Testis (tissue), 3 donors: Measurements from ENCODE around the gene TPM2. TPM values are rescaled to one million over a fixed set of nuclear protein-coding genes. Genes with fewer than 3 reads are reported as not detected.
A peak's percentile ranks its signal among the peaks of the same experiment; 100 is the strongest.

Source experiments
- DNase-seq: peaks from one replicate; pipeline ENCODE4 v3.0.0-alpha.2; 2019
- H3K27ac ChIP-seq, 2 donors: fragments of 200-600 bp; sonication (generic); one replicate each; pipeline ENCODE4 v1.5.1; 2019
- H3K27me3 ChIP-seq: fragments of 200-600 bp; sonication (generic); one replicate; pipeline ENCODE4 v1.5.1; 2019
- H3K36me3 ChIP-seq: fragments of 200-600 bp; sonication (generic); one replicate; pipeline ENCODE4 v1.5.1; 2017; ENCODE audit warnings: low read depth; ENCODE audit errors: missing control alignments
- H3K4me1 ChIP-seq: fragments of 200-600 bp; sonication (generic); one replicate; pipeline ENCODE4 v1.5.1; 2019
- H3K4me3 ChIP-seq, 2 donors: fragments of 200-600 bp; sonication (generic); one replicate each; pipeline ENCODE4 v1.5.1; 2017 to 2019
- H3K9me3 ChIP-seq: fragments of 200-600 bp; sonication (generic); one replicate; pipeline ENCODE4 v1.5.1; 2017
- POLR2A ChIP-seq: fragments of 450-650 bp; IDR thresholded peaks from one replicate; pipeline ENCODE4 v1.6.1; 2017; ENCODE audit warnings: antibody characterized with exemption, mild to moderate bottlenecking, moderate library complexity
- WGBS, 2 donors: methylation state at CpG; one replicate each; pipeline ENCODE4 v1.1.5; 2018; 5-methylcytosine and 5-hydroxymethylcytosine counted together
- intact Hi-C: fragments of 100-400 bp; cut with DNase I; formaldehyde crosslinking; loops from one replicate; pipeline ENCODE4 v1.15.1; 2023; ENCODE audit warnings: low total_unique reads
- polyA plus RNA-seq: library from polyadenylated mRNA; stranded (reverse); fragments of 350-450 nt; fragmentation: Illumina TruSeq; extraction: RNeasy Lipid Tissue Mini Kit (QIAGEN cat#74804); gene quantifications from one replicate; pipeline ENCODE4 v1.2.3, GENCODE V29; 2014; ENCODE audit warnings: low read depth, low replicate concordance; ENCODE audit not compliant: insufficient read depth
- total RNA-seq, 2 donors: library from RNA; depleted of rRNA; stranded (reverse); fragments of >200 nt; gene quantifications; one replicate each; pipeline ENCODE4 v1.2.3, GENCODE V29; 2016
- TF ChIP-seq, protein P1 (sequence below), 3 experiments: fragments of 450-650 bp in 2 of 3; fragments of 200-600 bp in 1 of 3; sonication (generic) in 1 of 3; IDR thresholded peaks; one replicate each; pipeline ENCODE4 v1.5.1; 2016 to 2019; ENCODE audit warnings: antibody characterized with exemption in 3 of 3, mild to moderate bottlenecking in 2 of 3, moderate library complexity in 1 of 3

Gene TPM2
- total and polyA plus RNA-seq, 3 donors from 2014 or later = 182 to 369 (median 211) TPM

DNA sequence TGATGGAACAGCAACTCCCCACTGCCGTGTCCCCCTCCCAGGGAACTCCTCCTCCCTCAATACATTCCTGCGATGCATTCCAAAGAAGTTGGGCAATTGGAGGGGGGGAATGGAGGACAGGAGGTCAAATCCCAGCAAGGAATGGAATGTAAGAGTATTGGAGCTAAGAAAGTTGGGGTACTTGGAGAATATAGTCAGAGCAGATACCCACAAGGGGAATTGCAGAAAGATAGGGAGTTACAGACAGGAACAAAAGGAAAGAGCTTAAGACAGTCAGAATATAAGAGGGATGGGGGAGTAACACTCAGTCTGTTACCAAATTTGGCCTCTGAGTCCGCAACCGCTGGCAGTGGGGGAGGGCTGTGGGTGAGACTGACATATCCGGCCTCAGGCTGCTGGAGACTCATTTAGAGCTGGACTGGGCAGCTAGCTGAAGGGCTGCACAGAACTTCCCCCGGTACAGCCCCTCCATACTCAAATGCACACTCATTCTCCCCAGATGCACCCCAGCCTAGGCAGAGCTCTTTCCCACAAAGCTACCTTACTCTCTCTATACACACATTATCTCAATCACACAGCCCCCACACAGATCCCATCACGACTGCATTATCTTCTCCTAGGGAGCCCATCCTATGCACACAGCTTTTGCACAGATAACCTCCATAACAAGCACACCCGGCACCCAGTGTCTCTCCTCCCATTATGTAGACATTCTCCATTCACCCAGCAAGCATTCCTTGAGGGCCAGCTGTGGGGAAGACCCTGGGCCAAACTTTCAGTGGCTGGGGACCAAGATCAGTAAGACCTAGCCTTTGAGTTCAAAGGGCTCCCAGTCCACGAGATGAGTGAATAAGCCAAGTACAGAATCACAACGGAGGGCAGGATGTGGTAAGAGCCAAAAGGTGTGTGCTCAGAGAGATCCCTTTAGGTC is 38.6 kb upstream of the TPM2 start:
- peak overlapping the region; percentile 22 to 69 for H3K27ac ChIP-seq
- no peak for TF ChIP-seq POLR2A
- TF ChIP-seq, protein P1, sequence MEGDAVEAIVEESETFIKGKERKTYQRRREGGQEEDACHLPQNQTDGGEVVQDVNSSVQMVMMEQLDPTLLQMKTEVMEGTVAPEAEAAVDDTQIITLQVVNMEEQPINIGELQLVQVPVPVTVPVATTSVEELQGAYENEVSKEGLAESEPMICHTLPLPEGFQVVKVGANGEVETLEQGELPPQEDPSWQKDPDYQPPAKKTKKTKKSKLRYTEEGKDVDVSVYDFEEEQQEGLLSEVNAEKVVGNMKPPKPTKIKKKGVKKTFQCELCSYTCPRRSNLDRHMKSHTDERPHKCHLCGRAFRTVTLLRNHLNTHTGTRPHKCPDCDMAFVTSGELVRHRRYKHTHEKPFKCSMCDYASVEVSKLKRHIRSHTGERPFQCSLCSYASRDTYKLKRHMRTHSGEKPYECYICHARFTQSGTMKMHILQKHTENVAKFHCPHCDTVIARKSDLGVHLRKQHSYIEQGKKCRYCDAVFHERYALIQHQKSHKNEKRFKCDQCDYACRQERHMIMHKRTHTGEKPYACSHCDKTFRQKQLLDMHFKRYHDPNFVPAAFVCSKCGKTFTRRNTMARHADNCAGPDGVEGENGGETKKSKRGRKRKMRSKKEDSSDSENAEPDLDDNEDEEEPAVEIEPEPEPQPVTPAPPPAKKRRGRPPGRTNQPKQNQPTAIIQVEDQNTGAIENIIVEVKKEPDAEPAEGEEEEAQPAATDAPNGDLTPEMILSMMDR (IDR thresholded peaks at IDR 0.05) = no peak
- WGBS, 2 donors = 22 to 26% methylated on average over 10 of the region's 10 CpGs
- intact Hi-C loops = loop anchor here (10.0 kb wide), 1 partner anchor 64 kb away; the partner anchor contains the start of gene ARHGEF39
- H3K4me1 ChIP-seq = peaks cover 56% of the 10 kb centered on the region
- no peaks in the 10 kb centered on the region for H3K27me3 ChIP-seq
- DNase-seq = peak; percentile 82
- no peaks in the 10 kb centered on the region for H3K36me3 ChIP-seq
- H3K4me3 ChIP-seq = no peak overlapping the region
- no peaks in the 10 kb centered on the region for H3K9me3 ChIP-seq

- intact Hi-C loops = loop anchor here (10.0 kb wide), 1 partner anchor 63 kb away; the partner anchor contains the start of gene ARHGEF39
- Histone ChIP-seq H3K27ac (peak overlapping the region; percentile 22 to 69), H3K27me3 (no peaks in the 10 kb centered on the region), H3K4me3 (no peak overlapping the region), H3K9me3 (no peaks in the 10 kb centered on the region), H3K36me3 (no peaks in the 10 kb centered on the region), H3K4me1 (peaks cover 52% of the 10 kb centered on the region)
- TF ChIP-seq, protein P1 (IDR thresholded peaks at IDR 0.05) = no peak
- no peak for TF ChIP-seq POLR2A
- no peak for DNase-seq
- 22 to 28% methylated on average over 4 to 5 of the region's 5 CpGs for WGBS, 2 donors
Observed at GRCh38 chr9:35727676-35728040, 37.9 kb upstream of the TPM2 start.

GRCh38 chr9:35726931-35727330 is 37.2 kb upstream of the TPM2 start:
- Histone ChIP-seq H3K27ac (peak overlapping the region in 1 of 2 donors; percentile 22), H3K9me3 (no peaks in the 10 kb centered on the region), H3K4me1 (peaks cover 52% of the 10 kb centered on the region), H3K4me3 (no peak overlapping the region), H3K36me3 (no peaks in the 10 kb centered on the region), H3K27me3 (no peaks in the 10 kb centered on the region)
- DNase-seq = no peak
- 48 to 57% methylated on average over 3 of the region's 3 CpGs for WGBS, 2 donors
- no peak for TF ChIP-seq POLR2A
- TF ChIP-seq, protein P1 (IDR thresholded peaks at IDR 0.05) = no peak
- intact Hi-C loops = loop anchor here (10.0 kb wide), 1 partner anchor 62 kb away; the partner anchor contains the start of gene ARHGEF39

GRCh38 chr9:35725362-35725761 is 35.6 kb upstream of the TPM2 start:
- TF ChIP-seq POLR2A = no peak
- TF ChIP-seq, protein P1 (IDR thresholded peaks at IDR 0.05) = no peak
- peaks cover 43% of the 10 kb centered on the region for H3K4me1 ChIP-seq
- no peaks in the 10 kb centered on the region for H3K36me3 ChIP-seq
- 76 to 77% methylated on average over 11 of the region's 11 CpGs for WGBS, 2 donors
- no peaks in the 10 kb centered on the region for H3K27me3 ChIP-seq
- H3K27ac ChIP-seq = no peak overlapping the region
- no peaks in the 10 kb centered on the region for H3K9me3 ChIP-seq
- no peak for DNase-seq
- no peak overlapping the region for H3K4me3 ChIP-seq
- intact Hi-C loops = loop anchor here (10.0 kb wide), 1 partner anchor 61 kb away; the partner anchor contains the start of gene ARHGEF39
